Activated gamma-delta T cell treated with anti-CD3 and anti-CD28 coated beads, Interleukin-2, amount 50 U/mL, for 16 hours (primary cell): ENCODE measurements around the gene NKIRAS2.
A peak's percentile ranks its signal among the peaks of the same experiment; 100 is the strongest.
"Not testable (repeated sequence)": the region's sequence is repeated elsewhere in the genome, so short reads cannot be mapped to it uniquely, and the experiment has no call there.

ENCODE experiments used
- DNase-seq: peaks from one replicate; pipeline ENCODE4 v3.0.0-alpha.2; 2020; ENCODE audit warnings: low read depth

The NKIRAS2 gene

DNA sequence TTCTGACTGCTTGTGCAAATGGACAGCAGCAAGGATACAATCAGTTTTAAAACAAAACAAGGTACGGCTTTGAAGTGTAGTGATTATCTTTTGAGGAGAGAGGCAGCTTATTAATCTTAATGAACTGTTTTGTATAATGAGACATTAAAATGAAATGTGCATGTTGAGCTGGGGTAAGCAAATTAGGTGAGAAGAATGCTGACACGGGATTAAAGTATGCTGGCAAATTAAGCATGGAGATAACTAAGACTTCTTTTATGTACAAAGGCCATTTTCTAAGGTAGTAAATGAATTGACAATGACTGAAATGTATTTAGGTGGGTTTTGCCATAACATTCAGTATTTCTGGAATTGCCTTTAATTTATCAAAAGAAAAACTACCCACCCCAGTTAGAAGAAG is 21.4 kb upstream of the NKIRAS2 start:
- DNase-seq = no peak

DNA sequence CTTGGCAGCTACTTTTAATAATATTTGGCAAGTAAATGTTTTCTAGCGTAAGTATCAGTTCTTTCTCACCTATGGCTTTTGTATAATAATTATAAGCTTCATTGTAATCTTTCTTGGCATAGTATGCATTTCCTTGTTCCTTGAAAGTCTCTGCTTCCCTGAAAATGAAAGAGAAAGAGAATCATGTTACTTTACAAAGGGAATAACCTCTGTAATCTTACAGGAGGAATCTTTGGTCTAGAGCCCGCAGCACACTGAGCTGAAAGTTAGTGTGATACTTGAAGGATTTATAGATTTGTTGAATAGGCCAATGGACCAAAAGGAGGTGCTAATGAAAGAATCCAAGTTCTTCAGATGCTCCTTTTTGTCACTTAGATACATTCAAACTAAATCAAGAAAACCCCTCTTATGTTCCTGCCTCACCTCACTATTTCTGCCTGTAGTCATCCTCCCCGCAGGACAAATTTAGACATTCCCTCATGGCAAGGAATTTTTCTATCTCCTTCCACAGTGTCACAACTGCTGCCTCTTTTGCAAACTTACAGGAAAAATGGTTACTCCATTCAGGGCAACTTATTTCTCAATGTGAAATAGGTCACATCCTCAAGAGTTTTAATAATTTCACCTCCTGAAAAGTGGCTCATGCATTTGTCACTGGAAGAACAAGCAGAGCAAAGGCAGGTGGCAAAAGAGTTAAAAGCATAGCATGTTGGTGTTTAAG is 19.3 kb upstream of the NKIRAS2 start:
- DNase-seq = no peak

DNA sequence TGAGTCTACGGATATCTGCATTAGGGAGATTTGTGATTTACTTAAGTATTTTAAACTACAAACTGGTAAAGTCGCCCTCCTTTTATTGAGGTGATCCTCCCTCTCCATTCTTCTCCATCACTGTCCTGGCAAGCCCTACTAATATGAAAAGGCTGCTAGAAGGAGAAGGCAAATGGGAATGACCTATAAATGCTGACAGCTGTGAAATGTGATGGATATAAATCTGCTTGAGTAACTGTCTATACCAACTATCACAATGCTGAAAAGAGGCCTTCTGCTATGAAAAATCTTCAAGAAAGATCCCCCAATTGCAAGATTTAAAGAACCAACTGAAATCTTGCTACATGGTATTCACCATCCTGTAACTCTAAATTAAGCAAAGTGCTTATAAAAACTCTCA is 18.2 kb upstream of the NKIRAS2 start:
- DNase-seq = no peak

DNA sequence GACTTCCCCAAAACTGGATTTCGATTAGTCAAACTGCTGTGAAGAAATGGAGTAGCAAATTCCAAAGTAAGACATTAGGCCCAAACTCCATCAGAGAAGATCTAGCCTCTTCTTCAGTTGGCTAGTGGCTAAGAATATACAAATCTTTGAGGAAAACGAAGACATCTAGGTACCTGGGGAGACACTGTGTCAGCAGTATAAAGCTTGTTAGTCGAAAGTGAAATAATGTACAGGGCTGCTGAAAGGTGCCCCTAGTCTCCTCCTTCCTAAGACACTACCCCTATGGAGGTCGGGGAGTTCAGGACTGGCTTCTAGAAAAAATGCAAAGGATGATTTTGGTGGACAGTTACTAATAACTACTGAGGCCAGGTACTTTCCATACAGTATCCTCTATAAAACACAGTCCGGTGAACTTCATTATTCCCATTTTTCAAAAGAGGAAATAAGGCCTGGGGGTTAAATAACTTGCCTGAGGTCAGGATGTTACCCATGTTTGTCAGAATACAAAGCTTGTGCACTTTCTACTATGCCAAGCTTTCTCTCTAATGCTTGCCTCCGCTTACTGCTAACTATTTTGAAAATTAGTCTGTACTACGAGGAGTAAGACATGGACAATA is 17.6 kb upstream of the NKIRAS2 start:
- DNase-seq = no peak

DNA sequence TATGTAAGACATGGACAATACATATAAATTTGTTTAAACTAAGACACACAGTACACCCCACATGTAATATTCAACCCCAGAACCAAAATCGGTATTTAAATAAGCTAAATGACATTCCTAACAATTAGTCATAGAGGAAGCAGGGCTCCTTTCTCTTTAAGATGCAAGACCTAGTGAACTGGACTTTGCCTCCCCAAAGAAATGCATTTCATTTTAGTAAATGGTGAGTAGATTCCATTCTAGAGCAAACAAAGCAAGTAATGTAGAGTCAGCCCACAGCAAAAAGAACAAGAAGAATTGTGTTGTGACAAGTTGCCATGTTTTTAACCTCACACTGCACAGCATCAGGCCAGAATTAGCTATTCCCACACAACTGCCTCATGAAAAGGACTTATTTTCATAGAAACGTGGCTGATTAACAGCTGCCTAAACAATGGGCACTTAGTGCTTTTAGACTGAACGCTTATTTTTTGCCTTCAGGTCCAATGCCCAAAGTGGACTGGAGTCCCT is 17.0 kb upstream of the NKIRAS2 start:
- DNase-seq = no peak

DNA sequence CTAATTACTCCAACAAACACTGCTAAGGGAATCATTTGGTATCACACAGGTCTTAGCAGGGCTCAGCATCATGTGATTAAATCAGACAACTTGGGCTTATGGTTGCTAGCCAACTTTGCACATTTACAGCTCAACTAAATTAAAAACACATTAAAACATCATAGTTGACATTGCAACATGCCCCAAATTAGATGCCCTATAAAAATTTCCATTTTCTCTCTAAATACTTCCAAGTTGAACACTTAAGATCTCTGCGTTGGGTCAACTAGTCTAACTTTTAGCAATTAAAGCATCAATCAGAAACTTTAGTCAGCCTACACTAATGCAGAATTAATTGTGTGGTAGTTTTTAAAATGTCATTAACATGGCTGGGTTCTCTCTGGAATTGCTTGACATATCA is 14.7 kb upstream of the NKIRAS2 start:
- DNase-seq = no peak

DNA sequence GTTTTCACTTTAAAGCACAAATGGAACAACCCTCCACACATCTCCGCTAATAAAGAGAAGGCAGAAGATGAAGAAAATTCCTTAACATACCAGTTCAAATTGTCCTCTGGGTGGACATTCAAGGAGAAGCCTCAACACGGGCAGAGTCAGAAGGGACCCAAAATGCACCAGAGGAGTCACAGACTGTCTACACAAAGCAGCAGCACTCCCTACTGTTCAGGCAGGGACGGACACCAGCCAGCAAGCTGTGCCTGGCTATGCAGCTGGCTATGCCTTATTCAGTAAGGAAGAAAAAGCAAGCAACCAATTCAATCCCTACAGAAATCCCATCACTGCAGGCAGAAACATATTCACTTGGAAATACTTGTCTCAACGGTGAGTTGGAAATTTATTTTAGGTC is 10.7 kb upstream of the NKIRAS2 start:
- DNase-seq = no peak

DNA sequence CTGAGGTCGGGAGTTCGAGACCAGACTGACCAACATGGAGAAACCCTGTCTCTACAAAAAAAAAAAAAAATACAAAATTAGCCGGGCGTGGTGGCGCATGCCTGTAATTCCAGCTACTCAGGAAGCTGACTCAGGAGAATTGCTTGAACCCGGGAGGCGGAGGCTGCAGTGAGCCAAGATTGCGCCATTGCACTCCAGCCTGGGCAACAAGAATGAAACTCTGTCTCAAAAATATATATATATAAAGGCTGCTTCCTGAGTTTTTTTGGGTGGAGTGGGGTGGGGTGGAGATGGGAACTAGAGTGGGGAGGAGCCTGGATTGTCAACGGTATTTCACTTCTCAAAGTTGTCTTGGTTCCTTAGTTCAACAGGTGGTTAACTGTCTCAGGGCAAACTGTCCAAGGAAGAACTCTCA is 9.6 kb upstream of the NKIRAS2 start:
- DNase-seq = not testable (repeated sequence)

DNA sequence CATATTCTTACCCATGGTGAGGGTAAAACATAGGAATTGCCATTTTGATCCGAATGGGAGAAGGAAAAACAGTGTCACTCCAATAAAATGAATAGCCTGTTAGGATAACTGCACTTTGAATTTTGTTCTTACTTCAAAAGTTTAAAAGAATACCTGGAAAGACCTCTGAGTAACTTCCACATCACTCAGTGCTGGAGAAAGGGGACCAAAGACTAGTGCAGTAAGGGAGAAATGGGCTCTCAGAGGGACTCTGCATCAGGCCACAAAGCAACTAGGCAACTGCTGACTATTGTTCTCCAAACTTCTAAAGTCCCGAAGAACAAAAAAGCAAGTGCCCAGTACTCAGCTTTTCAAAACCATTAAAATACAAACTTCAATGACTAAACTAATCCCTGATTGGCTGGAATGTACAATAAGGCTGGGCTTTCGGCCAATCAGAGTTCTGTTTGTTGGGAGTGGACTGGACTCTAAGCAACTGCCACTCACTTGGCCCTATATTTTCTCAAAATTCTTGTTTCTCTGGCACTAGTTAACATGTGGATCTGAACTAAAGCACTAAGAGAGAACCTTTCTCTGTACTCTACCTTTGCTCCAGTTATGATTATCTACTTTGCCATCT is 8.9 kb upstream of the NKIRAS2 start:
- no peak for DNase-seq

DNA sequence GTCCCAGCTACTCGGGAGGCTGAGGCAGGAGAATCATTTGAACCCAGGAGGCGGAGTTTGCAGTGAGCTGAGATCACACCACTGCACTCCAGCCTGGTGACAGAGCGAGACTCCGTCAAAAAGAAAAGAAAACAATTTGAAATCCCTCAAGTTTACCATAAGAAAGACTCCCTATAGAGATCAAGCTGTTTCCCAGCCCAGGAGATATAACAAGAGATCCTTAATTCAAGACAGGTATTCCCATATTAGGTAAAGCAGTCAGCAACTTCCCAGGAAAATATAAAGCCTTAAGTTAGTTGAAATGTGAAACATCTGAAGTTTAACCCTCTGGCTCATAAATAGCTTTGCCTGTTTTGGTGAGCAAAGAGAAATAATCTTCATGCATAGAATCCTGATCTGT is 7.5 kb upstream of the NKIRAS2 start:
- not testable (repeated sequence) for DNase-seq

DNA sequence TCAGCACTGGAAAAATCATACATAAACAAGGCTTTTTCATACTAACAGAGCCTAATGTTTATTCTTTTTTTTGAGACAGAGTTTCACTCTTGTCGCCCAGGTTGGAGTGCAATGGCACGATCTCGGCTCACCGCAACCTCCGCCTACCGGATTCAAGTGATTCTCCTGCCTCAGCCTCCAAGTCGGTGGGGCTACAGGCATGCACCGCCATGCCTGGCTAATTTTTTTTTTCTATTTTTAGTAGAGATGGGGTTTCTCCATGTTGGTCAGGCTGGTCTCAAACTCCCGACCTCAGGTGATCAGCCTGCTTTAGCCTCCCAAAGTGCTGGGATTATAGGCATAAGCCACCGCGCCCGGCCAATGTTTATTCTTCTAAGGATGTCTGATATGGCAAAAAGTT is 6.2 kb upstream of the NKIRAS2 start:
- not testable (repeated sequence) for DNase-seq

DNA sequence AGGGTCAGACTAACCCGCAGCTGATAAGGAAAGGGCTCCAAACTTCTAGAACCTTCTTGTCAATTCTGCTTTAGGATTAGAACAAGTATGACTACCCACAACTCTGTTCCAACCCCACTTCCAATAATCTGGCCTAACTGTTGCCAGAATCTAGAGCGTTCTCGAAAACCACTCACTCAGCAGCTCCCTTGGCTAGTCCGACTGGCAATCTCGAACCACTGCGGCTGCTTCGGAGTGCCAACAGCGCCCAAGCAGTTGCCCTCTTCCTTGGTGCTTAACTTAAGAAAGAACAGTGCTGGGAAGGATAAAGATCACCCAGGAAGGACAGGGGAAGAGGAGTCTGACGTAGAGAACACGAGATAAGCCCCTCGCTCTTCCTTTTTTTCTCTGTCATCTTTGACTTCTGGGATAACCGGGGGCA is 3.5 kb upstream of the NKIRAS2 start:
- no peak for DNase-seq

DNA sequence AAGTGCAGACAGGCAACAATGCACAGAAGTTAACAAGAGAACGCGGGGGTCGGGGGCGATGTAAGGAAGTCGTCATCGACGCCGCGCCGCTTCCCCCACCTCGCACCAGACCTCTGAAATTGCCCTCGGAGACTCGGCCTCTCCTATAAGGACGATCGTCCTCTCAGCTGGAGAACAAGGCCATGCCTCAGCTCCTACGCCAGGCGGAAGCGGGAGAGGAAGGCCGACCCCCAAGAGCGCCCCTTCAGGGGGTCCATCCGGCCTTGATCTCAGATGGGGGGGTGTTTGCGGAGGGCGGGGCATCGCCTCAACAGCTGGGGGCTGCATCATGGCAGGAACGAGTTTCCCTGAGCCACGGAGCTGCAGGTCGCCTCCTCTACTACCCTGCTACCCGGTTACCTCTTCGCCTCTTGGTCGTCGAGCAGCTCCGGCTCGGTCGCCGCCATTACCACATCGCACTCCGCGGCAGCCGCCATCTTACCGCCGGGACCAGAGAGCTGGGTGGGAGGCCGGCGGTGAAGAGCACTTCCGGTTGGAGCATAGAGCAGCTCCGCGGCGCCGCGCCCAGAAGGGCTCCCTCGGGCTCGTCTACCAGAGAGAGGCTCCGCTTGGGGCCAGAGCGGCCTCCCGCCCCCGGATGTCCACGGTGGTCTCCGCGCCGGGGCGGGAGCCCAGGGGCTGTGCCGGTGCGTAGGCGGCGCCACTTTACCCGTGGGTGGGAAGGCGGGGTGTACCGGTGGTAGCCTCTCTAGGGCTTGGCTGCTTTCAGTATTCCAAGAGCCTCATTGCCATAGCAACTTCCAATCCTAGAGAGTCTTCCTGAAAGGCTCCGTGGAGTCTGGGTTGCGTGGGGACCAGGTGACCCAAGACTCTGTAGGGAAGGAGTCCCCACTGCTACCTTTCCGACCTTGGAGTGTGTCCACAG is 2.7 kb upstream of the NKIRAS2 start, which contains the start of gene DNAJC7:
TSS of gene DNAJC7 (minus strand) at position 499 of the 925 bp plus-strand sequence. CDS start at position 476, 23 bp downstream.
- DNase-seq = peak; percentile 87

DNA sequence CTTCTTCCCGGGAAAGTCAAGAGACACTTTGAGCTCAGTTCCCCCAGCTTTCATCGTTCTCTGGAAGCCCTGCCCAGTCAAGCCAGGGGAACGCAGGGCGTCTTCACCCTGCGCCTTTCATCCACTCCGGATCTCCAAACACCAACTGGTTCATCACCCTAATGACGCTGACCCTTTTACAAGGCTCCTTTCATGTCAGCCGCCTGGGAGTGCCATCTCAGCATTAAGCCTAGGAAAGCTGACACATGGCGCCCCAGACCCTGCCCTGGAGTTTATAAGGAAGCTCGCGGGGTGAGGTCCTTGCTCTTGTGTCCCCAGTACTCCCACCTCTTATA is 2.1 kb upstream of the NKIRAS2 start:
- DNase-seq = no peak

DNA sequence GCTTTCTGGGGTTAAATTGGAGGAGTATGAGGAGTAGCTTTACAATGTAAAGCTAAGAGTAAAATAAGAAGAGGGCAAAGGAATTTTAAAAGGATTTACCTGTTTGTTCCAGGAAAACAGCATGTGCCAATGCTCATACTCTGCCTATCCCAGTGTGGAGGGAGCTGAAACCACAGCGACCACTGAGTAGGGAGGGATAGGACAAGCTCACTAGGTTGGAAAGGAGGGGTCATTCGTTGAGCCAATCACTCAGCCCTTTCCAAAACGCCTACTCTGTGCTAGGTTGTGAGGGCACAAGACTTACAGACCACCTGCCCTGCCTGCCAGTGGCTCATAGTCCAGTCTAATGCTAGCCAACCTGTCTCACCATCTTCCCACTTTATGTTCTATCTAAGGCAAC is 1.6 kb upstream of the NKIRAS2 start:
- no peak for DNase-seq

DNA sequence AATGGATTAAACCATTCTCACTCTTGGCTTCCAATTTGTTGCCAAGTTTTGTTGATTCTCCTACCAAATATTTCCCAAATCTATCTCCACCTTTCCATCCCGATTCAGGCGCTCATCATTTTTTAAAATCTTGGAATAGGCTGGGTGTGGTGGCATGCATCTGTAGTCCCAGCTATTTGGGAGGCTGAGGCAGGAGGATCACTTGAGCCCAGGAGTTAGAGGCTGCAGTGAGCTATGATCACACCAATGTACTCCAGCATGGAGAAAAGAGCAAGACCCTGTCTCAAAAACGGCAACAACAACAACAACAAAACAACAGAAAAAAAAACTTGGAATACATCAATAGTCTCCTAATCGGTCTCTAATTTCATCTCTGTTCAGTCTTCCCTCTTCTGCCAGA is 902 bp upstream of the NKIRAS2 start:
- no peak for DNase-seq

DNA sequence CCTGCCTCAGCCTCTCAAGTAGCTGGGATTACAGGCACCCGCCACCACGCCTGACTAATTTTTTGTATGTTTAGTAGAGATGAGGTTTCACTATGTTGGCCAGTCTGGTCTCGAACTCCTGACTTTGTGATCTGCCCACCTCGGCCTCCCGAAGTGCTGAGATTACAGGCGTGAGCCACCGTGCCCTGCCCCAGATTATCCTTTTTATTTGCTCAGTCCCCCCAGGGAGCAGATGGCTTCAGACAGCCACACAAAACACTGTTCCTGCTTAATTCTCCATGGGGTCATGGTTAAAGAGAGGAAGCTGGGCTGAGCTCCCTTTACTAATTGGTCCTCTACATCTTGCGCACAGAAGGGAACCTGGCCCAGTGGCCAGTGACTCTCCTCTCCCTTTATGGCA is 955 bp downstream of the NKIRAS2 start:
- not testable (repeated sequence) for DNase-seq

DNA sequence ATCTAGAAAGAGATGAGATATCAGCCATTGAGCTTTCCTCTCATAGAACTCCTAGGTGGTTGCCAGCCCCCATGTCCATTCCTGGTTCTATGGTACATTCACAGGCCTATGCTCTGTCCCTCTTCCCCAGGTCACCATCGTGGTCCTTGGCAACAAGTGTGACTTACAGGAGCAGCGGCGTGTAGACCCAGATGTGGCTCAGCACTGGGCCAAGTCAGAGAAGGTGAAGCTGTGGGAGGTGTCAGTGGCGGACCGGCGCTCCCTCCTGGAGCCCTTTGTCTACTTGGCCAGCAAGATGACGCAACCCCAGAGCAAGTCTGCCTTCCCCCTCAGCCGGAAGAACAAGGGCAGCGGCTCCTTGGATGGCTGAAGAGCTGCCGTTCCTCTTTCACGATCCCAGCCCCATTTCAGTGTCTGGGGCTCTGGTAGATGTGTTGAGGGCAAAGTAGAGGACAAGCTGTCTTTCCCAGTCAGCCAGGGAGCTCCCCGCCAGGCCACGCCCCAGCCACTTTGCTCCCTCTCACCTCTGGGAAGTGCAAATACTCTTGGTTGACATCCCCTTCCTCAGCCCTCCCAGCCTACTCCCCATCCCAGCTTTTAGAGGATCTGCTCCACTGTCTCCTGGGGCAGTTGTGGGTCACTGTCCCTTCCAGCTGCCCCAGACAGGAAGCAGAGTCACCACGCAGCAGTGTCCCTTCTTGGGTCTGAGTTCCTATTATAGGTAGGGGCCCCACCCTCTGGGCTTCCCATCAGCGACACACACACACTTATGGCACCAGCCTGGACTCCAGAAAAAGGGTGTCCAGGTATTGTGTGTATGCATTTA is 3.8 kb downstream of the NKIRAS2 start:
- no peak for DNase-seq

DNA sequence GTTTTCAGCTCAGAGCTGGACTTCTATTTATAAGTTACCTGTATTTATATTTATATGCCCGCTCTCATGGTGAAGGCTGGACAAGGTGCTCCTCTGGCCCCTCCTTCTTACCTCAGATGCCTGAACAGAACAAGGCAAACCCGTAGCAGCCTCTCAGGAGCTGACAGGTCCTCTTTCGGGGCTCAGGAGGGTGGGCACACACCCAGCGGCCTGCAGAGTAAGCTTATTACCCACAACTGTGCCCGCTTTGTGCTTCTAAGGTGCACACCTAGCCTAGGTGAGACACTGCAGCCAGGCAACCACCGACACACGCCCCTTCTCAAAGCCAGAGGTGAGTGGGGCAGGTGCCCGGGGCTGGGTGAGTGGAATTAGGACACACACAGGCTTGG is 5.3 kb downstream of the NKIRAS2 start:
- no peak for DNase-seq

DNA sequence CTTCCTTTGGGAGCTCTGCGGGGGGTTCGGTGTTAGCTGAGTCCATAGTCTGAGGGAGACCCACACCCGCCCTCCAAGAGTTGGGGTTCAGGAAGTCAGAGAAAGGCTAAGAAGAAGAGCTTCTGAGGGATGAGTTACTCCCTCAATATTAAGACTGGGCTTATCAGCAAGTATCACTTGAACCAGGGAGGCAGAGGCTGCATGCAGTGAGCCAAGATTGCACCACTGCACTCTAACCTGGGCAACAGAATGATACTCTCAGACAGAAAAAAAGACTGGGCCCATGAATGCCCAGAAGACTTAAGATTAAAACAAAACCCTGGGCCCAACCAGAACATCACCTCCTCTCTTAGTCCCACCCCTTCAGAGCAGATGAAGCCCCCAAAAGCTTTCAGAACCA is 6.0 kb downstream of the NKIRAS2 start:
- no peak for DNase-seq

DNA sequence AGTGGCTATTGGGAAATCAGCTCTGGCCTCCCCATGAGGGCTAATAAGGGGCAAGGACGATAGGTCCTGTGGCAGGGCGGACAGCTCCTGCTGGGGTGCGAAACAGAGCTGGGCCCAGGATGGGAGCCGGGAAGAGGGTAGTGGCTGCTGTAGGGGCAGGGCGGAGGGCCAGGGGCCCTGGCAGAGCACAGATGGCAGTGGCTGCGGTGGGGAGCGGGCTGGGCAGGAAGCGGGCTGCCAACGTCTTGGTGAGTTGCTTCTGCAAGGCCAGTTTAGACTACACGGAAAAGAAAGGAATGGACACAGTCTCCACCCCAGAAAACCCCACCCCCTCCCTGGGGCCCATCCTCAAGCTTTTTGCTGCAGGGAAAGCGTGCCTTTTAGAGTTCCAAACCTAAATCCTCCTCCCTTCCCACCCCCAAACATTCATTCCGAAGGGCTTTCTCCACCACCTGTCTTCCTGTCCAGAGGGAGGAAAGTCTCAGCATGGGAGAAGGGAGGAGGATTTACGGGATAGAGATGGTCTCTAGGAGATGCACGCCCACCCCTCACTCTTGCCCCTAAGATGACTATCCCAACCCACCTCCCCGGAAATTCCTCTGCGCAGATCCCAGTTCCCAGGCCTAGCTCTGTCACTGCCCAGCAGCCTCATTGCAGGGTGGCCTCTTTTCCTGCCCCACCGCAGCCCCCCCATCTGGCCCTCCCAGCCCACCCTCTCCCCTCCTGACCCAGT is 7.1 kb downstream of the NKIRAS2 start:
- DNase-seq = no peak
